ENCODE measurements around the gene ACSM2B.
"Not testable (repeated sequence)": the region's sequence is repeated elsewhere in the genome, so short reads cannot be mapped to it uniquely, and the experiment has no call there.

Gene ACSM2B

DNA sequence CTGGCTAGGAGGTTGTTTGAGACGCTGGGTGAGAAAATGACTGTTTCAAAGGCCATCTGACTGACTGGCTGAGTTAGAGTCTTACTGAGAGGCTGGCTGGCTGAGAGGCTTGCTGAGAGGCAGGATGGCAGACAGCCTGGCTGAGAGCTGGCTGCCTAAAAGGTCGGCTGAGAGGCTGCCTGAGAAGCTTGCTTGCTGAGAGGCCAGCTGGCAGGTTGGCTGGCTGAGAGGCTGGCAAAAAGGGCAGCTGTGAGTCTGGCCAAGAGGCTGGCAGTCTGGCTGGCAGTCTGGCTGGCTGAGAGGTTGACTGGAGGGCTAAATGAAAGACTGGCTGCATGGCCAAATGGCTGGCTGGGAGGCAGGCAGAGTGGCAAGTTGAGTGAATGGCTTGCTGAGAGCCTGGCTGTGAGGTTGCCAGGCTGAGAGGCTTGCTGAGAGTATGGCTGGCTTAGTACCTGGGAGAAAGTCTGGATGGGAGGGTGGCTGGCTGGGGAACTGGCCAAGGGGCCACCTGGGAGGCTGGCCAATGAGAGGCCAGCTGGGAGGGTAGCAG, 35.3 kb upstream of the ACSM2B start:
- no peak overlapping the region for H3K27ac Mint-ChIP-seq
- no peaks in the 10 kb centered on the region for H3K4me1 Mint-ChIP-seq
- H3K36me3 Mint-ChIP-seq: no peaks in the 10 kb centered on the region
- DNase-seq (ENCODE audit: low spot score in 2 of 2): no peak
- no peak for ATAC-seq (ENCODE audit: low read depth)
- peaks cover 17% of the 10 kb centered on the region for H3K27me3 Mint-ChIP-seq
- H3K9me3 Mint-ChIP-seq: no peaks in the 10 kb centered on the region
- H3K4me3 Mint-ChIP-seq: no peak overlapping the region

DNA sequence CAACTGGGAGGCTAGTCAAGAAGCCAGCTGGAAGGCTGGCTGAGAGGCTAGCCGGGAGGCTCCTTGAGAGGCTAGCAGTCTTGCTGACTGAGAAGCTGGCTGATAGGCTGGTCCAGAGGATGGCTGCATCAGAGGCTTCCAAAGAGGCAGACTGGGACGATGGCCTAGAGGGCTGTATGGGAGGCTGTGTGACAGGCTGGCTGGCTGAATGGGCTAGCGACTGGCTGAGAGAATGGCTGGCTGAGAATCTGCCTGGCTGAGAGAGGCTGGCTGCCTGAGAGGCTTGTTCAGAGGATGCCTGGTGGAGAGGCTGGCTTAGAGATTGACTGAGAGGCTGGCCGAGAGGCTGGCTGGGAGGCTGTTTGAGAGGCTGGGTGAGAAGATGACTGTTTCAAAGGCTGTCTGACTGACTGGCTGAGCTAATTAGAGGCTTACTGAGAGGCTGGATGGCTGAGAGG, 34.8 kb upstream of the ACSM2B start:
- Mint-ChIP-seq H3K4me1 (no peaks in the 10 kb centered on the region), H3K27me3 (peaks cover 17% of the 10 kb centered on the region), H3K36me3 (no peaks in the 10 kb centered on the region), H3K4me3 (no peak overlapping the region), H3K9me3 (no peaks in the 10 kb centered on the region), H3K27ac (no peak overlapping the region)
- ATAC-seq (ENCODE audit: low read depth) (no peak), DNase-seq (ENCODE audit: low spot score in 2 of 2) (no peak)

DNA sequence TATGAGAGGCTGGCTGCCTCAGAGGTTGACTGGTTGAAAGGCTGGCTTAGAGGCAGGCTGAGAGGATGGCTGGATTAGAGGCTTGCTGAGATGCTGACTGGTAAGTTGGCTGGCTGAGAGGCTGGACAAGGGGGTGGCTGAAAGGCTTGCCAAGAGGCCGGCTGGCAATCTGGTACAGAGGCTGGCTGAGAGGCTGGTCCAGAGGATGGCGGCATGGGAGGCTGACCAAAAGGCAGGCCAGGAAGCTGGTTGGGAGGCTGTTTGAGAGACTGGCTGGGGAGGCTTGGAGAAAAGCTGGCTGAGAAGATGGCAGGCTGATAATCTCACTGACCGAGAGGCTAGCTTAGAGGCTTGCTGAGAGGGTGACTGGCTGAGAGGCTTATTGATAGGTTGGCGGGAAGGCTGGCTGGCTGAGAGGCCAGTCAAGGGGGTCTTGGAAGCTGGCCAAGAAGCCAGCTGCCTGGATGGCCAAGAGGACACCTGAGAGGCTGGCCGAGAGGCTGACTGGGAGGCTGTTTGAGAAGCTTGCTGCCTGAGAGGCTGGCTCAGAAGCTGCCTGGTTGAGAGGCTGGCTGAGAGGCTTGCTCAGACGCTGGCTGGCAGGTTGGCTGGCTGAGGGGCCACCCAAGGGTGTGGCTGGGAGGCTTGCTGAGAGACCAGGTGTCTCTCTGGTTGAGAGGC, 34.2 kb upstream of the ACSM2B start:
- Mint-ChIP-seq H3K4me1 (no peaks in the 10 kb centered on the region), H3K9me3 (no peaks in the 10 kb centered on the region), H3K27me3 (peaks cover 17% of the 10 kb centered on the region), H3K36me3 (no peaks in the 10 kb centered on the region), H3K4me3 (no peak overlapping the region), H3K27ac (no peak overlapping the region)
- ATAC-seq (ENCODE audit: low read depth): no peak
- DNase-seq (ENCODE audit: low spot score in 2 of 2): no peak

DNA sequence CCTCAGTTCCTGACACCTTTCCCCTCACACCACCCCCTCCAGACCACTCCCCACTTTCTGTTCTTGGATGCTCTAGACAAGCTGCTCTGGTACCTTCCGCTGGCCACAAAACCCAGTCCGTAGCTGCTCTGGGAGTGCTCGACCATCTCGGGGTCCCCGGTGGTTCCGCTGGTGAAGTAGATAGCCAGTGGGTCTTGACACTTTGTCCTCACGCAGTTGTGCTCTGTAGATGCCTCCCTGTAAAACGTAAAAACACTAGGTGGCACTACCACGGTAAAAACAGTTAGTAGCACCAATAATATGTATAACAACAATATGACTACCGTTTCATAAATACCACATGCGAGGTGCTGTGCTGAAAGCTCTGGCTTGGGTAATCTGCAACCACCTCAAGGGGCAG, 26.0 kb upstream of the ACSM2B start:
- DNase-seq (ENCODE audit: low spot score in 2 of 2): peak in 1 of 2 donors; percentile 9

DNA sequence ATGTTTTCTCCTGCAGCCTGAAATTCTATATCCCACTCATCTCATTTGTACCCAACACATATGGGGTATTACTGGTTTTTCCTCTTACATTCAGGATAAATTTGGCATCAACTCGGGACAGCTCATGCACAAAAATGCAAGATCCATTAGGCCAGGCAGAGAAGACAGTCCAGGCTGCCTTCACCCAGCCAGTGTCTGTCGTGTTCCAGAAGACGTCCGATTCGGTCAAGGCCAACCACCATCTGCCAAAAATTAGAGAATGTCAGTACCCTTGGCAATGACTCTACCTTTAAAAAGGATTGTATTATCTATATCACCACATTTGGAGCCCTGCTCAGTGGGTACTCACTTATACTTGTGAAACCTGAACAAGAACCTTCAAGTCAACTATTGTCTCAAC, 23.3 kb upstream of the ACSM2B start:
- H3K4me3 Mint-ChIP-seq; H3K4me1 Mint-ChIP-seq; ATAC-seq (ENCODE audit: low read depth); H3K27me3 Mint-ChIP-seq; H3K27ac Mint-ChIP-seq; H3K9me3 Mint-ChIP-seq; H3K36me3 Mint-ChIP-seq; DNase-seq (ENCODE audit: low spot score in 2 of 2): not testable (repeated sequence)

More for the DNA sequence above, 26.0 kb upstream of the ACSM2B start:
- not testable (repeated sequence) for H3K36me3 Mint-ChIP-seq; H3K27me3 Mint-ChIP-seq; H3K27ac Mint-ChIP-seq; H3K4me1 Mint-ChIP-seq; ATAC-seq (ENCODE audit: low read depth); H3K4me3 Mint-ChIP-seq; H3K9me3 Mint-ChIP-seq

DNA sequence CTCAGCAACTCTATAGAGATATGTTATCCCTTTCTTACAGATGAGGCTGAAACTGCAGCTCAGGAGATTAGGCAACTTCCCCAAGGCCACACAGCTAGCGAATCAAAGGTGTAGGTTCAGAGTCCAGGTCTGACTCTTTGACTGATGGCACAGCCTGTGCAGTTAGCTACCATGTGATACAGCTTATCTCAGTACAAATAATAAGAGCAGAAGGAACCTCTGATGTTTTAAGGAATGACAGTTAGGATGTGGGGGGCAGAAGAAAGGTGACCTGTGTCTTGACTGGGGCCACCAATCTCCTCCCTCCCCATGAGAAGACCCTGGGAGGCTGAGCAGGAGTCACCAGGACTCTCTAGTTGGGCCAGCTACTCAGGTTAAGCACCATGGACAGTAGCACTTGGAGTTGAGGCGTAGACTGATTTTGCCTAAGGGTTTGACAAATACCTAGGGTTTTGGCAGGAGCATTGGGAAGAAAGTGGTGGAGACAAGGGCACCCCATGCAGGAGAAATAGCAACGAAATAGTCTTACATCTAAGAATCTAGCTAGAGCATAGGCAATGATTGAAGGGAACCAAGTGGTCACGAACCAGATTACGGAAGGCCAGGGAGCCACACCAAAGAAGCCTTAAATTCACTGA, 22.8 kb upstream of the ACSM2B start:
- H3K4me3 Mint-ChIP-seq: no peak overlapping the region
- no peaks in the 10 kb centered on the region for H3K9me3 Mint-ChIP-seq
- peaks cover 2% of the 10 kb centered on the region for H3K4me1 Mint-ChIP-seq
- ATAC-seq (ENCODE audit: low read depth) (no peak), DNase-seq (ENCODE audit: low spot score in 2 of 2) (no peak)
- H3K27ac Mint-ChIP-seq: no peak overlapping the region
- peaks cover 9% of the 10 kb centered on the region for H3K27me3 Mint-ChIP-seq
- no peaks in the 10 kb centered on the region for H3K36me3 Mint-ChIP-seq

DNA sequence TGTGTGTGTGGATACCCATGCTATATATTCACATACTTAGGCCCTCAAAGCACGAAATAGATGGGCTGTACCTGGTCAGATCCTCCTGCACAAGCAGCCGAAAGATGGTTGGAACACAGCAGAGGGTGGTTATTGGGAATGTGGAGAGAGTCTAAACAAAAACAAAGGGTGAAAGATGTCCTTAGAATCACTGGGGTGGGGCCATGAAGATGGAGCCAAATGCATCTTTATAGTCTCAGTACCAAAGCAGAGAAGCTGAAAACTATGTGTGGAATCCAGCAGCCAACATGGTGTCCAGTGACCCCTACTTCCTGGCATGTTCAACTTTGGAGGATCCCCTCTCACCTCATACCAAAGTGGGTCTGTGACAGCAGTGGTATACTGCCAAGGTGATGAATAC, 19.5 kb upstream of the ACSM2B start:
- H3K27ac Mint-ChIP-seq; ATAC-seq (ENCODE audit: low read depth); H3K9me3 Mint-ChIP-seq; H3K4me3 Mint-ChIP-seq; H3K36me3 Mint-ChIP-seq; DNase-seq (ENCODE audit: low spot score in 2 of 2); H3K4me1 Mint-ChIP-seq: not testable (repeated sequence)
- H3K27me3 Mint-ChIP-seq: peaks cover 11% of the 10 kb centered on the region

DNA sequence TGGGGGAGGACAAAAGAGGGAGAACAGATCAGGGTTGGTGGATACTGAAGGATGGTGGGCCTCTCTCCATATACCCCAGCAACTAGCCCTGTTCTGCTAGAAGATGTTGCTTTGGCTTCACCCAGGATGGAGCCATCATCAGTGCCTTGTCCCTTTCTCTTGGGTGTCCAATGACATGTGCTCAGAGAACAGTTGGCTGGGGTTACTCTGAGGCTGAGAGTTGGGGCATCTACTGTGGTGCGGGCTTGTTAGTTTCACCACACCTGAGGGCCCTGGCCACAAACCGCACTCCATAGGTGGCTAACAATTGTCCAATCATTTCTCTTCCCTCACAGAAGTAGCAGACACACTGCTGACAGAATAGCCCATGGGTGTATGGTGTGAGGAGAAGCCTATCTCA, 18.9 kb upstream of the ACSM2B start:
- not testable (repeated sequence) for H3K27ac Mint-ChIP-seq, H3K4me1 Mint-ChIP-seq

DNA sequence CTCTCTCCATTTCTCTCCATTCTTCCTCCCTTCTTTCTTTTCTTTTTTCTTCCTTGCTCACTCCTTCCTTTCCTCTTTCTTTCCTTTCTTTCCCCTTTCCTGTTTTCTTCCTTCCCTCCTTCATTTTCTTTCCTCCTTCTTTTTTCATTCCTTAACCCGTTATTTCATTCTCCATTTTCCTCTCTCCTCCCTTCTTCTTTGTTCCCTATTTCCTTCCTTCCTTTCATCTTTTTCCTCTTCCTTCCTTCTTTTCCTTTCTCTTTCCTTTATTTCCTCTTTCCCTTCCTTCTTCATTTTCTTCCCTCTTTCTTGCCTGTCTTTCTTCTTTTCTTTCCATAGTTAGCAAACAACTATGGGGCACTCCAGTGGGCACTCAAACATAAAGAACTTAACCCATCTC, 16.6 kb upstream of the ACSM2B start:
- not testable (repeated sequence) for H3K27me3 Mint-ChIP-seq; H3K9me3 Mint-ChIP-seq; DNase-seq (ENCODE audit: low spot score in 2 of 2)

More for the DNA sequence above, 18.9 kb upstream of the ACSM2B start:
- DNase-seq (ENCODE audit: low spot score in 2 of 2); H3K36me3 Mint-ChIP-seq; H3K4me3 Mint-ChIP-seq; H3K9me3 Mint-ChIP-seq; H3K27me3 Mint-ChIP-seq; ATAC-seq (ENCODE audit: low read depth): not testable (repeated sequence)

DNA sequence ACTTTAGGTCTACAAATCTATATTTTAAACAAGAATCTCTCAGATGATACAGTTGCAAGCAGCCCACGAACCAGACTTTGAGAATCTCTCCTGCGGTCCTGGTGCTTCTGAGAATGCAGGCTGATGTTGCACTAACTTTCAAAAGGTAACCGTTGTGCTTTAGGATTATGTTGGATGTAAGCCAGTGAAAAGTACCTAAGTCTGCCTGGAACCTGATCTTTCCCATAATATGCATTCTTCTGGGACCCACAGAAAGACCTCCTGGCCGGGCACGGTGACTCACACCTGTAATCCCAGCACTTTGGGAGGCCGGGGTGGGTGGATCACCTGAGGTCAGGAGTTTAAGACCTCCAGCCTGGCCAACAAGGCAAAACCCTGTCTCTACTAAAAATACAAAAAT, 13.3 kb upstream of the ACSM2B start:
- not testable (repeated sequence) for ATAC-seq (ENCODE audit: low read depth); H3K36me3 Mint-ChIP-seq; H3K27ac Mint-ChIP-seq; DNase-seq (ENCODE audit: low spot score in 2 of 2); H3K4me1 Mint-ChIP-seq; H3K4me3 Mint-ChIP-seq; H3K27me3 Mint-ChIP-seq; H3K9me3 Mint-ChIP-seq

More for the DNA sequence above, 16.6 kb upstream of the ACSM2B start:
- not testable (repeated sequence) for H3K4me1 Mint-ChIP-seq; H3K27ac Mint-ChIP-seq; H3K36me3 Mint-ChIP-seq; ATAC-seq (ENCODE audit: low read depth); H3K4me3 Mint-ChIP-seq

DNA sequence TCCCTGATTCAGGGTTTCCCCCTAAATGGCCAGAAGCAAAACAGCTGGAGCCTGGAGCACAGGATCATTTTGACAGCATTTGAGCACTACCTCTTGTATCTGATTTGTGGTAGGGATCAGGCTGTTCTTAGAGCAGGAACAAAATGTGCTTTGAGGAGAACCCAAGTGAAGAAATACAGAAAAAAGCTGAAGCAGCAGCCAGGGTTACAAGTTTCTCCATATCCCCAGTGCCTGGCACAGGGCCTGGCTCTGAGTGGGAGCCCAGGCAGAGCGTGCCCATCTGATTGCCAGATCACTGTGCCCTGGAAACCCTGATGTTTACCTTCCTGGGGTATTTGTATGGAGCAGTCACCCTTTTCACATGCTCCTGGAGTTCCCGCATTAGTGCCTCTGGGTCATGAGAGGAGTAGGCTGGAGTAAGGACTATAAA, 11.5 kb upstream of the ACSM2B start:
- H3K27me3 Mint-ChIP-seq; DNase-seq (ENCODE audit: low spot score in 2 of 2); H3K36me3 Mint-ChIP-seq; H3K4me1 Mint-ChIP-seq; ATAC-seq (ENCODE audit: low read depth); H3K4me3 Mint-ChIP-seq; H3K9me3 Mint-ChIP-seq; H3K27ac Mint-ChIP-seq: not testable (repeated sequence)

DNA sequence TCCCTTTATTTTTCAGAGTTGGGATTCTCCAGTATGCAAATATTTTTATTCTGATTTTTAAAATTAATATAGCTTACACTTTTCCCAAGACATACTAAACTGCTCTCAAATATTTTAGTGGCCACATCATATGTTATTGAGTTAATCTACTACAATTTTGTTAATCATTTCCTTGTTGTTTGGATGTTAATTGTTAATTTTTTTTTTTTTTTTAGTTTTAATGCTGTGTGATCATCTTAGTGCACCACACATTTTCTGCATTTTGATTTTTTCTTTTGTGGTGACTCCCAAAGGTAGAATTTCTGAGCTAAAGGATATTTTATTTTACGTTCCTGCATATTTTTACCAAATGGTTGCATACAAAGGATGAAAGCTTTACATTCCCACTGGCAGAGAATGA, 10.5 kb upstream of the ACSM2B start:
- H3K27ac Mint-ChIP-seq; H3K4me3 Mint-ChIP-seq; ATAC-seq (ENCODE audit: low read depth); H3K9me3 Mint-ChIP-seq; H3K4me1 Mint-ChIP-seq; H3K27me3 Mint-ChIP-seq; H3K36me3 Mint-ChIP-seq; DNase-seq (ENCODE audit: low spot score in 2 of 2): not testable (repeated sequence)

DNA sequence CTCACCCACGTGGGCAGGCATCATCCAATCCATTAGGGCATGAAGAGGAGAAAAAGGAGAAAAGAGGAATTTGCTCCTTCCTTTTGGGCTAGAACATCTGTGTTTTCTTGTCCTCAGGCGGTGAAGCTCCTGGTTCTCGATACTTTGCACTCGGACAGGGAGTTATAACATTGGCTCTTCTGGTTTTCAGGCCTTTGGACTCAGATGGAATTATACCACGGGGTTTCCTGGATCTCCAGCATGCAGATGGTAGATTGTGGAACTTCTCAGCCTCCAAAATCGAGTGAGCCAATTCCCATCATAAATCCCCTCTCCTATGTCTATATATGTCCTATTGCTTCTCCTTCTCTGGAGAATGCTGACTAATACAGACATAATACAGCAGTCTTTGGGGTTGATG, 9.9 kb upstream of the ACSM2B start:
- DNase-seq (ENCODE audit: low spot score in 2 of 2); H3K36me3 Mint-ChIP-seq; ATAC-seq (ENCODE audit: low read depth); H3K4me1 Mint-ChIP-seq; H3K4me3 Mint-ChIP-seq; H3K27me3 Mint-ChIP-seq; H3K27ac Mint-ChIP-seq; H3K9me3 Mint-ChIP-seq: not testable (repeated sequence)

DNA sequence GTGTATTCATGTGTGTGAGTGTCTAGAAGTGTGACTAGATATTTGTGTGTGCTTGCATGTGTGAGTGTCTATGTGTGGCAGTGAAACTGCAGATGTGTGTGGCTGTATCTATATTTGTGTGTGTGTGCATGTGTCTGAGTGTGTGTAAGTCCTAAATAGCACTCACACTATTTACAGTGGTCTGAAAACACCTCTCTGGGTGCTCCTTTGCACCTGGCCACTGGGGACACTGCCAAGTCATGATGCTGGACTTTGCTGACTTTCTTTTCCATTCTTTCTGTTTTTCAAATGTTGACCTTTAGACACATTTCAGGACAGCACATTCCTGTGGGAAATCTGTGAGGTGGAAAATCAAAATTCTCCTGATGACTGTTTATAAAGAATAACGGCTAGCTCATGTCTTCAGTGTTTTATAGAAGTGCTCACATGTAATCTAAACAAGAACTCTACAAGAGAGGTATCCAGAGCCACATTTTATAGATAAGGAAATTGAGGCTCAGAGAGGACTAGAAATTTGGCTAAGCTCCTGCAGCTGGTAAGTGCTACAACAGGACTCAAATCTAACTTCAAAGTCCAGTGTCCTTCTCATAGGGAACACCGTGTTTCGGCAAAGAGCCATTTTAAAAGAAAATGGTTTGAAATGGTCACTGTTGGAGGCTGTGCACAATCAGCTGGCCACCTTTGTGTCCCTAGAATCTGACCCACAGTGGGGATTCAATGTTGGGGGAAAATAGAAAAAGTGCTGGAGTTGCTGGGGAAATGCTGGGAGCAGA, 4.5 kb upstream of the ACSM2B start:
- DNase-seq (ENCODE audit: low spot score in 2 of 2); H3K4me1 Mint-ChIP-seq; H3K9me3 Mint-ChIP-seq: not testable (repeated sequence)

More for the DNA sequence above, 4.5 kb upstream of the ACSM2B start:
- not testable (repeated sequence) for H3K4me3 Mint-ChIP-seq; H3K27me3 Mint-ChIP-seq; H3K27ac Mint-ChIP-seq; H3K36me3 Mint-ChIP-seq; ATAC-seq (ENCODE audit: low read depth)

Measured in memory B cell (primary cell).